ENCODE results near the gene CALD1.

GRCh38 chr7:134819401-134819800 is 40.0 kb downstream of the CALD1 start:
- TF ChIP-seq CTCF (tag by site-specific recombination; IDR thresholded peaks at IDR 0.05): no peak
- TF ChIP-seq RBAK (tag by site-specific recombination; IDR thresholded peaks at IDR 0.05): no peak
- no peak for TF ChIP-seq HOXA7 (CRISPR knock-in tag; IDR thresholded peaks at IDR 0.05; ENCODE audit: borderline replicate concordance)
- no peak for TF ChIP-seq ZNF449 (tag by site-specific recombination; IDR thresholded peaks at IDR 0.05)
- TF ChIP-seq ZNF311 (tag by site-specific recombination; IDR thresholded peaks at IDR 0.05; ENCODE audit: borderline replicate concordance): no peak
- TF ChIP-seq ZNF274 (IDR thresholded peaks at IDR 0.05; ENCODE audit: low read length): no peak
- TF ChIP-seq ZNF274 (tag by site-specific recombination; IDR thresholded peaks at IDR 0.05; ENCODE audit: borderline replicate concordance): no peak

All from HEK293 (cell line).